Activated CD4-positive, alpha-beta T cell treated with anti-CD3 and anti-CD28 coated beads, Interleukin-2, amount 50 U/mL, for 24 hours (primary cell): ENCODE data around the gene AMER1.

ENCODE experiments used
- DNase-seq, 2 donors: peaks; one replicate each; pipeline ENCODE4 v3.0.0-alpha.2; 2020; ENCODE audit warnings: low read depth in 1 of 2, low spot score in 1 of 2

AMER1 gene

DNA sequence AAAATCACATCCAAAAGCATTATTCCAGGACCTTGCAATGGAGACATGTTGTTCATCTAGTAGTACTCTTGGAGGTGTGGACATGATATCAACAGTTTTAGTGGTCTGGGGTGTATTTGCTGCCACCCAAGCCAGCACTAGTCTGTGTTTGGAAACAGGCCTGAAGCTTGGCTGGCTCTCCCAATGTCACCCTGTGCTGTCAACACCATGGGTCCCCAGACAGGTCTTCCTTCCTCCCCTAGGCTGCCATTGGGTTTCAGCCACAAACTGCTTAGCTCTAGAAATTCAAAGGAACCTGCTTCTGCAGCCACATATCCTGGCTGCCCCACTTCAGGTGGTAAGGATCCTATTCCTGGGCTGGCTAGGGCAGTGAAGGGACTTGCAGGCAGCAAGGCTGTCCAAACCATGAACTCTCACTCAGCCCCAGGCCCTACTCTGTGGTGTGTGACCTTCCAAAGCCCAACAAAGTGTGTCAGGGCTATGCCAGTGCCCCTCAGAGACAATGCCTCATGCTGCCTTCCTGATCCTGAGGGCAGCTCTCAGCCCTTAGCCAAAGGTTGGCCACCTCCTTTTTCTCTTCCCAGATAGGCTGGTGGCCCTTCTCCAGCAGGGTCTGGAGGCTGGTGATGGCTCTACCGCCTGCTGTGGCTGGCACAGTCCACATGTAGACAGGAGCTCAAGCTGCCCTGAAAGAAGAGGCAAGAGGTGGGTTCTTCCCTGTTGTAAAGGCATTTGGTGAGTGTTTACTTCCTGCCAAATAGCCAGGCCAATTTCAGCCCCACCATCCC lies 18.3 kb downstream of the AMER1 start:
- no peak for DNase-seq

DNA sequence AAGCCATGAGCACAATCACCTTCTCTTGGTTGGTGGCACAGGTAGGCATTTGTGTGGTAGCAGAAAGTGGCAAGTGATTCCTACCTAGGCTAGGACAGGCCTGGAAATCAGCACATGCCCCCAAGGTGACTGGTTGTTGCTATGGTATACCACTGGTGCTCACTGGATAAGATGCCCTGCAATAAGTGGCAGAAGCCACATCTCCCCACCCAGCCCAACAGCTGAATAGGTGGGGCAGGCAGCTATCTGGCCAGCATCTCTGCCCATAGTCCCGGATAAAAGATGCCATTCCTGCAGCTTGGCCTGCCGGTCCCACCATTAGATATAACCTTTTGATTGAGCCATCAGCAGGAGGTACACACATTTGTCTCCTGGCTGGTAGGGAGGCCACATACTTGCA lies 21.1 kb downstream of the AMER1 start:
- no peak for DNase-seq

DNA sequence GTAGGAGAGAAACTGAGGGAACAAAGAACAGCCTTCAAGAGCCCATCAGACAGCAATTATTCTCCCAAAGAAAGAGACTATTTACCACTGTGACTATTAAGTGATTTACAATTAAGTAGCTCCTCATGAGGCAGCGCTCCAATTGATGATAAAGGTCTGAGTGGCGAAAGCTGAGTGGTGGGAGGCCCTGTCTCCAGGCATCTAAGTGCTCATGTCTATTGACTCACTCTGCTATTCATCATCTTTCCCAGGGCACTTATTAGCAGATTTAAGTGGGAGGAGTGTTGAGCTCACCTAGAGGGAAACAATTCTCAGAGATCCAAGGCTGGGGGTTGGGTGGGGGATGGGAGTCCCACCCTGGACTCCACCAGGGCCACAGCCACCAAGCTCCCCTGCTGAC lies 23.3 kb downstream of the AMER1 start:
- DNase-seq: no peak

DNA sequence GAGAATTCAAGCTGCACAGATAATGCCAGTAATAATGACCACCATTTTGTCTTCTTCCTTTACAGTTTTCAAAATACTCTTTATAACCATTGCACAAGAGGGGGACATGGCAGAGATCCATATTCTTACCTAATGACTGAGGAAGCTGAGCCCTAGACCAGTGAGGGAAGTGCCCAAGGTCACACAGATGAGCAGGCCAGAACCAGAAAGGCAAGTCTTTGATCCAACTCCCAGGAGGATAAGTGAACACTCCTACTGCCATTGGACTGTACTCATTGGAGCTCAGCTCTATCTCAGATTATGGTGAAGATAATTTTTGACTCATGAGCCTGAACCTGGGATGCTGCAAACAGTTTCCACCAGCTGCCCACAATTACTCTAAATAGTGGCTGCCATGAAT lies 28.6 kb downstream of the AMER1 start:
- DNase-seq: no peak

DNA sequence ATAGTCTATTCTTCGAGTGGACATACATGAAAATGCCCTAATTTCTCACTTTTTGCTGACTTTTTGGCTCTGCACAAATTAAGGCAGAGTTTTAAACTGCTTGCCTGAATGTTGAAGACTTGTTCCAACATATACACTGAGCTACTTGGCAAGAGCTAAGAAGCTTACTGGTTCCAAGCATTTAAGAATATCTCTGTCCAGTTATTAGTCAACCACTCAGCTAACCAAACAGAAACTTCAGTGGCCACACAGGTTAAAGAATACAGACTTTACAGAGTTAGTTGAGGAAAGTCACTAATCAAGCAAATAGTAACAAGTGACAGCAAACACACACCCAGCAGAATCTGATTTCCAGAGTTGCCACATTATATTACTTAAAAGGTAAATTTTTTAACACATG lies 35.5 kb downstream of the AMER1 start:
- DNase-seq: no peak

DNA sequence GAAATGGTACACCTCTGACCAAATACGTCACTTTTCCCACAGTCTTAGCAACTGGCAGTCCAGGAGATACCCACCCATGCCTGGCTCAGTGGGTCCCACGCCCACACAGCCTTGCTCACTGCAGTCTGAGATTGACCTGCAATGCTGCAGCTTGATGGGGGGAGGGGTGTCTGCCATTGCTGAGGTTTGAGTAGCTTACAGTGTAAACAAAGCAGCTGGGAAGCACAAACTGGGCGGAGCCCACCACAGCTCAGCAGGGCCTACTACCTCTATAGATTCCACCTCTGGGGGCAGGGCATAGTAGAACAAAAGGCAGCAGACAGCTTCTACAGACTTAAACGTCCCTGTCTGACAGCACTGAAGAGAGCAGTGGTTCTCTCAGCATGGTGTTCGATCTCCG lies 52.7 kb downstream of the AMER1 start:
- DNase-seq: no peak

DNA sequence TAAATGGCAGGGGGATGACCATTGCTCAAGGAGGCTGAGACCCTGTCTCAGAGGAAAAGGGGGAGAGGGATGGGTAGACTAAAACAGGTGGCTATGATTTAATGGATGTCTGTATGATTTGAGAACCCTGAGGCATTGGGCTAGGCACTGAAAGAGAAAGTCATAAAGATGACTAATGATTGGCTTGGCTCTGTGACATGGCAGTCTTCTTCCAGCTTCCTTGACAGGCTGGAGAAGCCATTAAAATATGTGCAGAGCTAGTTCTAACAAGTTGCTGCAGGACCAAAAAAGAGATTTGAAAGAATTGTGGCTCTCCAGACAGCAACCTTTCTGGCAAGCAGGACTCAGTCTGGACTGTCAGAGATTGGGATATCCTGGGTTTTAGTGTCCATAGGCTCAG lies 53.6 kb downstream of the AMER1 start:
- no peak for DNase-seq

DNA sequence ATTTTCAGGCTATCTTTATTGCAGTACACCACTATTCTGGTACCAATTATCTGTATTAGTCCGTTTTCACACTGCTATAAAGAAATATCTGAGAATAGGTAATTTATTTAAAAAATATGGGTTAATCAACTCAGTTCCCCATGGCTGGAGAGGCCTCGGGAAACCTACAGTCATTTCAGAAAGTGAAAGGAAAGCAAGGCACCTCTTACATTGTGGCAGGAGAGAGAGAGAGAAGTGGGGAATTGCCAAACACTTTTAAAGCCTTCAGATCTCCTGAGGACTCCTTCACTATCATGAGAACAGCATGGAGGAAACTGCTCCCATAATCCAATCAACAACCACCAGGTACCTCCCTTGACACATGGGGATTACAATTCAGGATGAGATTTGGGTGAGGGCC lies 54.7 kb downstream of the AMER1 start:
- no peak for DNase-seq
